Memory B cell (primary cell): Measurements from ENCODE around the gene CHKA.

ENCODE experiments used
- ATAC-seq: fragments of 150-1000 bp; cut with Tn5 transposase; 2 replicates; pipeline ENCODE4 v1.10.0; 2021; ENCODE audit warnings: low read depth, mild to moderate bottlenecking, moderate library complexity
- DNase-seq, 2 donors: peaks; one replicate each; pipeline ENCODE4 v3.0.0; 2022; ENCODE audit warnings: low spot score in 2 of 2
- H3K27ac Mint-ChIP-seq: one replicate; pipeline ENCODE4 v1.8.0; 2022; ENCODE audit warnings: mild to moderate bottlenecking, moderate library complexity, mixed read lengths
- H3K27me3 Mint-ChIP-seq: one replicate; pipeline ENCODE4 v1.8.0; 2022; ENCODE audit warnings: mixed read lengths
- H3K36me3 Mint-ChIP-seq: one replicate; pipeline ENCODE4 v1.8.0; 2022; ENCODE audit warnings: mild to moderate bottlenecking, mixed read lengths
- H3K4me1 Mint-ChIP-seq: one replicate; pipeline ENCODE4 v1.8.0; 2022; ENCODE audit warnings: mixed read lengths
- H3K4me3 Mint-ChIP-seq: one replicate; pipeline ENCODE4 v1.8.0; 2022; ENCODE audit warnings: mild to moderate bottlenecking, moderate library complexity, mixed read lengths
- H3K9me3 Mint-ChIP-seq: one replicate; pipeline ENCODE4 v1.8.0; 2022; ENCODE audit warnings: mixed read lengths

Gene CHKA

DNA sequence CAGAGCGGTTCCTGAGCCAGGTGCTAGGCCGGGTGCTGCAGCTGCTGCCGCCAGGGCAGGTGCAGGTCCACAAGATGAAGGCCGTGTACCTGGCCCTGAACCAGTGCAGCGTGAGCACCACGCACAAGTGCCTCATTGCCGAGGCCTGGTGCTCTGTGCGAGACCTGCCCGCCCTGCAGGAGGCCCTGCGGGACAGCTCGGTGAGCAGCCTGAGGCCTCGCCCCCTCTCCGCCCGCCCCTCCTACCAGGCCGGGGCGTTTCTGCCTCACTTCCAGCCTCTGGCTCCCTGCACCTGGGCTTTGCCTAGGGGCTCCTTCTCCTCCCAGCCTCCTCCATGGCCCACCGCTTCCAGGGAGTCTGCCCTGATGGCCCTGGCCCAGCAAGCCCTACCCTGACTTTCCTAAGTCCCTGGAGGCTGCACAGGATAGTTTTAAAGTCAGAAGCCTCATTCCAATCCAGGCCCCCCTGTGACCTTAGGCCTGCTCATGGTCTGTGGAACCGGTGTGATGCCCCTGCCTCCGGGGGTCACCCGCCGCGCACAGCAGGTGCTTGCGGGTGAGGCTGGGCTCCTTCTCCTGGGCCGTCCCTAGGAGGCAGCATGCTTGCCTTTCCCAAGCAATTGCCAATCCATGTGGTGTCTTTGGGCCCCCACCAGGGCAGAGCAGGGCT lies 76.9 kb downstream of the CHKA start:
- H3K36me3 Mint-ChIP-seq = peaks cover 8% of the 10 kb centered on the region
- H3K4me1 Mint-ChIP-seq = peaks cover 13% of the 10 kb centered on the region
- DNase-seq (no peak), ATAC-seq (no peak)
- H3K4me3 Mint-ChIP-seq = no peak overlapping the region
- H3K27ac Mint-ChIP-seq = no peak overlapping the region
- no peaks in the 10 kb centered on the region for H3K27me3 Mint-ChIP-seq
- H3K9me3 Mint-ChIP-seq = no peaks in the 10 kb centered on the region

DNA sequence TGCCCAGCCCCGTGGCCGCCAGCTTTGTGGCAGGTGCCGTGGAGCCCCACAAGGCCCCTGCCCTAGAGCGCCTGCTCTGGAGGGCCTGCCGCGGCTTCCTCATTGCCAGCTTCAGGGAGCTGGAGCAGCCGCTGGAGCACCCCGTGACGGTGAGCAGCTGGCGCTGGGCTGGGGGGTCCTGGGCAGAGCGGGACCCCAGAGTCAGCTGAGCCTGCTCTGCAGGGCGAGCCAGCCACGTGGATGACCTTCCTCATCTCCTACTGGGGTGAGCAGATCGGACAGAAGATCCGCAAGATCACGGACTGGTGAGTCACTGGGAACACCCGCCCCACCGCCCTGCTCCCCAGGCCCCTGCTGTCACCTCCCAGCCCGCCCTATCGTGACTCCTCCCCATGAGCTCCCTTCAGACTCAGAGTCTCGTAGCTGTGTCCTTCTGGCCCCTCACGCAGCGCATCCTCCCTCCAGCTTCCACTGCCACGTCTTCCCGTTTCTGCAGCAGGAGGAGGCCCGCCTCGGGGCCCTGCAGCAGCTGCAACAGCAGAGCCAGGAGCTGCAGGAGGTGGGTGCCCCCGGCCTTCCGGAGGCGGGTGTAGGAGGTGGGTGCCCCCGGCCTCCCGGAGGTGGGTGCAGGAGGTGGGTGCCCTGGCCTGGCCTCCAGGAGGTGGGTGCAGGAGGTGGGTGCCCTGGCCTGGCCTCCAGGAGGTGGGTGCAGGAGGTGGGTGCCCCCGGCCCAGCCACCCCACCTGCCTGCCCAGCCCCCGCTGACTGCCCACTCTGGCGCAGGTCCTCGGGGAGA lies 77.6 kb downstream of the CHKA start:
- no peak overlapping the region for H3K4me3 Mint-ChIP-seq
- peaks cover 14% of the 10 kb centered on the region for H3K4me1 Mint-ChIP-seq
- H3K36me3 Mint-ChIP-seq = peaks cover 8% of the 10 kb centered on the region
- no peaks in the 10 kb centered on the region for H3K9me3 Mint-ChIP-seq
- DNase-seq (no peak), ATAC-seq (no peak)
- no peak overlapping the region for H3K27ac Mint-ChIP-seq
- H3K27me3 Mint-ChIP-seq = no peaks in the 10 kb centered on the region

DNA sequence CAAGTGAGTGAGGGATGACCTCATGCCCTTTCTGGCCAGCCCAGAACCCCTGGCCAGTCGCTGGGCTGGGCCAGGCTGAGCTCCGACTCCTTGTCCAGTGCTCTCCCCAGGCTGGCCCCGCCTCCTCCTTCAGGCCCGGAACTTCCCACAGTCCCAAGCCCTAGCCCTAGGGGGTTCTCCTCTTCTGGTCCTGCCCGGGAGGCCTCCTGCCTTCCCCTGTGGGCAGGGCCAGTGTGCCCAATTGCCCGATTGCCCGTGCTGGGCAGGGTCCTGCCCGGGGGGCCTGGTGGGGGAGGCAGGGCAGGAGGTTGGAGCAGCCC lies 78.2 kb downstream of the CHKA start:
- no peaks in the 10 kb centered on the region for H3K9me3 Mint-ChIP-seq
- peaks cover 14% of the 10 kb centered on the region for H3K4me1 Mint-ChIP-seq
- no peak for DNase-seq
- H3K27me3 Mint-ChIP-seq = no peaks in the 10 kb centered on the region
- no peak for ATAC-seq
- no peak overlapping the region for H3K4me3 Mint-ChIP-seq
- peaks cover 7% of the 10 kb centered on the region for H3K36me3 Mint-ChIP-seq
- no peak overlapping the region for H3K27ac Mint-ChIP-seq

DNA sequence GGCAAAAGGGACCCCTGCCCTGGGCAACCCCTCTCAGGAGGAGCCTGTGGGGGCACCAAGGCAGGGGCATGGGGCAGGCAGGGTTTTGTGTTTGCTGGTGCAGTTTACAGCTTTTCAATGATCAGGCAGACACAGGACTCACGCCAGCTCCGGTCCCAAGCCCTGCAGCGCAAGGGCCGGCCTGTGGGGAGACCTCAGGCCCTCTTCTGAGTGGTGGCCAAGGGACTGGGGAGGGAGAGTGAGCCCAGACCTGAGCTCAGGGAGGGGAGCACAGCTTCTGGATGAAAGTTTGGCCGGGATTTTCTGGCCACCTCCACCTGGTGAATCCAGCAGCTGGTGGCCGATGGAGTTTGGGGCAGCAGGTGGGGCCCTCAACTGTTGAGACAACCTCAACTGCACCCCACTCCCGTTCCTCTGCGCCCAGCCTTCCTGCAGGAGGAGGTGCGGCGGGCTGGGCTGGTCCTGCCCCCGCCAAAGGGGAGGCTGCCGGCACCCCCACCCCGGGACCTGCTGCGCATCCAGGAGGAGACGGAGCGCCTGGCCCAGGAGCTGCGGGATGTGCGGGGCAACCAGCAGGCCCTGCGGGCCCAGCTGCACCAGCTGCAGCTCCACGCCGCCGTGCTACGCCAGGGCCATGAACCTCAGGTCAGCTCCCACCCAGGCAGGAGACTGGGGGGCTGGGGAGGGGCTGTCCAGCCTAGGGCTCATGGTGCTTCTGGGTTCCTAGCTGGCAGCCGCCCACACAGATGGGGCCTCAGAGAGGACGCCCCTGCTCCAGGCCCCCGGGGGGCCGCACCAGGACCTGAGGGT lies 78.8 kb downstream of the CHKA start:
- no peaks in the 10 kb centered on the region for H3K9me3 Mint-ChIP-seq
- H3K4me3 Mint-ChIP-seq = no peak overlapping the region
- no peaks in the 10 kb centered on the region for H3K27me3 Mint-ChIP-seq
- DNase-seq (no peak), ATAC-seq (no peak)
- no peak overlapping the region for H3K27ac Mint-ChIP-seq
- H3K36me3 Mint-ChIP-seq = peaks cover 7% of the 10 kb centered on the region
- H3K4me1 Mint-ChIP-seq = peaks cover 14% of the 10 kb centered on the region

DNA sequence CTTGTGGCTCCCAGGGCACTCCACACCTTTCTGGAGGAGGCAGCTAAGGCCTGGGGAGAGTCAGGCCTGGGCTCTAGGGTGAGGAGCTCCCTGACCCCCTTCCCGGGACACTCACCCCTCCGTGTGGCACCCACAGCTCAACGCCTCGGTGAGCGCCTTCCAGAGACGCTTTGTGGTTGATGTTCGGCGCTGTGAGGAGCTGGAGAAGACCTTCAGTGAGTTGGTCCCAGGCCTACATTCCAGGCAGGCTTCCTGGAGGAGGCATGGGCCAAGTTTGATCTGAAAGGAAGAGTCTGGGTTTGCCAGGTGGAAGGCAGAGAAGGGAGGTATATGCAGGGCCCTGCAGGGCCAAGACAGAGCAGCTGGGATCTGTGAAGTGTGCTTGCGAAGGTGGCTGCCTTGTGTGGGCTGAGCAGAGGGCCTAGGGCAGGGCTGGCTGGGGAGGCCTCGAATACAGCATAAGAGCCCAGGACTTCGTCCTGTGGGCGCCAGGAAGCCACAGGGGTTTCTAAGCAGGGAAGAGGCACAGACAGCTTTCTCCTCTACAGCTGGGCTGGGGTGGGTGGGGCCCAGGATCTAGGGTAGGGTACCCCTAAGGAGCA lies 79.5 kb downstream of the CHKA start:
- H3K27ac Mint-ChIP-seq = peak overlapping the region; percentile 73
- H3K4me1 Mint-ChIP-seq = peaks cover 19% of the 10 kb centered on the region
- H3K27me3 Mint-ChIP-seq = no peaks in the 10 kb centered on the region
- no peak for ATAC-seq
- no peaks in the 10 kb centered on the region for H3K9me3 Mint-ChIP-seq
- DNase-seq = no peak
- H3K36me3 Mint-ChIP-seq = peaks cover 6% of the 10 kb centered on the region
- H3K4me3 Mint-ChIP-seq = peak overlapping the region; percentile 38

DNA sequence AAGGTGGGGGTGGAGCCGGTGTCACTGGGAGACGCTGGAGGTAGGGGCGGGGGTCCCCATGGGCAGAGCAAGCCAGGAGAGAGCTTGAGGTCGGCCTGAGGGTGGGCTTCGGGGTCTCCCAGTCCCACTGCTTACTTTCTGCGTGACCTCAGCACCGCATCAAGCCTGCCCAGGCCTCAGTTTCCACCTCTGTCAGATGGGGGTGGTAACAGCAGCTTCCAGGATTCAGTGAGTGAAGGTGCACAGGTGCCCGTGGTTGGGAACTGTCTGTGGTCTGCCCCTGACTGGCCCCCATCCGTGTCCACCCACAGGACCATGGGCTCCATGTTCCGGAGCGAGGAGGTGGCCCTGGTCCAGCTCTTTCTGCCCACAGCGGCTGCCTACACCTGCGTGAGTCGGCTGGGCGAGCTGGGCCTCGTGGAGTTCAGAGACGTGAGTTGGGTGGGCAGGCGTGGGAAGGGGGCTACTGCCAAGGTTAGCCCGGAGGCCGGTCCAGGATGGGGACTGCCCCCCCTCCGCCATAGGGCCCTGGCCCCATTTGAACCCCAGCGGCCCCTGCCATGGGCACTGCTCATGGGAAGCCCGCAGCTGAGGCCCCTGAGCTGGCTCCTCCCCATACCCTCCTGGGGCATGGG lies 80.1 kb downstream of the CHKA start:
- Mint-ChIP-seq H3K4me1 (peaks cover 19% of the 10 kb centered on the region), H3K9me3 (no peaks in the 10 kb centered on the region), H3K27ac (peak overlapping the region; percentile 95), H3K4me3 (peak overlapping the region; percentile 96), H3K27me3 (no peaks in the 10 kb centered on the region), H3K36me3 (peaks cover 5% of the 10 kb centered on the region)
- ATAC-seq (no peak), DNase-seq (no peak)

DNA sequence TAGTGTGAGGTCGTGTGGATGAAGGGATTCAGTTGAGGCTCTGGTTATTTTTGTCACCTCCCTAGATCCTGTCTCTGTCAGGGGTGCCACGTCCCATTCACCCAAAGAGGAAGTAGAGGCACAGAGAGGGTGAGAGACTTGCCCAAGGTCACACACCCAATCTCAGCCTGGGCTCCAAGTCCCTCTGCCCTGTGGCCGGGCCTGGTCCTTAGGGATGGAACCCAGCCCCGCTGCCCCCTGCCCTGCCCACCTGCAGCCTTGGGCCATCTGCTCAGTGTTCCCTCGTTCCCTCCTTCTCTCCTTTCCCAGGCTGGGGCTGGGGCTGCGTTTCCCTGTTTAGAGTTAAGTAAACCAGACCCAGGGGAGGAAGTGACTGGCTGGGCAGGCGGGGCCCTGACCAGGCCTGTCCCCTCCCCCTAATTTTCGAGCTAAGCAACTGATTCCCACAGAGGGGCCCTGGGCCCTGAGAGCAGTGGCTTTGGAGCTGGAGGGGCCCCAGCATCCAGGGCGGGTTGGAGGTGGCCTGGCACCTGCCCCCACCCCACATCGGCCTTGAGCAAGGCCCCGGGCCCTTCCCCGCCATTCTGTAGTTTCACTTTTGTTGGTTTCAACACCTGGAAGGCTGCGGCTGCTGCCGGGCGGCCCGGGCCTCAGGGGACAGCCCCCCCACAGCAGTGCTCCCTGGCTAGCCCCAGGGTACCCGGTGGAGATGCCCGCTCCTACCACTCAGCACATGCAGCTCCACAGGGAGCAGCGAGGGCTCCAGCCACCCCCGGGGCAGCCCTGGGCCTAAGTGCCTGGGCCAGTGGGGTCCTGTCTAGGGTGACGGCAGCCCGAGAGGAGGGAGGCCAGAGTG lies 80.9 kb downstream of the CHKA start:
- Mint-ChIP-seq H3K27ac (peak overlapping the region; percentile 95), H3K9me3 (no peaks in the 10 kb centered on the region), H3K36me3 (peaks cover 5% of the 10 kb centered on the region), H3K4me3 (peak overlapping the region; percentile 96), H3K4me1 (peaks cover 19% of the 10 kb centered on the region), H3K27me3 (no peaks in the 10 kb centered on the region)
- DNase-seq (peak; percentile 69 to 70), ATAC-seq (peak; percentile 88)

DNA sequence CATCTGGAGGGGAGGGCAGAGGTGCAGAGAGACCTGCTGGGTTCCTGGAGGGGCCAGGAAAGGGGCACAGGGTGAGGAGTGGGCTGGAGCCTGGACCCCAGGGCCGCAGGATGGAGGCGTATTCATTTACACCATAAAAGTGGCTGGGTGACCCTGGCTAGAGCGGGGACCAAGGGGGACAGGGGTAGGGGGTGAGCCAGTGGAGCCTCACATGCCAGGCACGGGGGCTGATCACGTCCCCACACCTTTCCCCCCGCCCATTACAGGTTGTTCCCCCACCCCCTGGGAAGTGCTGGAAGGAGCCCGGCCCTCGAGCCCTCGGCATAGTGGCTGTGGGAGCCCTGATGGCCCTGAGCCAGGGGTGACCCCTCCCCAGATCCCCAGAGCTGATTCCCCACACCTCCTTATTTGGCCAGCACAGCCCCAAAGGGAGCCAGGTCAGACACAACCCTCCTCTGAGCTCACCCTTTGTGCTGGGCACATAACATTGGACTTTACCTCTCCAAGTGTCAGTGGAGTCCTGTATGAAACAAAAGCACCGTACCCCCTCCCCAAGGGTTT lies 81.6 kb downstream of the CHKA start:
- H3K4me3 Mint-ChIP-seq = peak overlapping the region; percentile 96
- peak overlapping the region; percentile 95 for H3K27ac Mint-ChIP-seq
- DNase-seq (no peak), ATAC-seq (no peak)
- H3K9me3 Mint-ChIP-seq = no peaks in the 10 kb centered on the region
- no peaks in the 10 kb centered on the region for H3K27me3 Mint-ChIP-seq
- peaks cover 5% of the 10 kb centered on the region for H3K36me3 Mint-ChIP-seq
- peaks cover 19% of the 10 kb centered on the region for H3K4me1 Mint-ChIP-seq

DNA sequence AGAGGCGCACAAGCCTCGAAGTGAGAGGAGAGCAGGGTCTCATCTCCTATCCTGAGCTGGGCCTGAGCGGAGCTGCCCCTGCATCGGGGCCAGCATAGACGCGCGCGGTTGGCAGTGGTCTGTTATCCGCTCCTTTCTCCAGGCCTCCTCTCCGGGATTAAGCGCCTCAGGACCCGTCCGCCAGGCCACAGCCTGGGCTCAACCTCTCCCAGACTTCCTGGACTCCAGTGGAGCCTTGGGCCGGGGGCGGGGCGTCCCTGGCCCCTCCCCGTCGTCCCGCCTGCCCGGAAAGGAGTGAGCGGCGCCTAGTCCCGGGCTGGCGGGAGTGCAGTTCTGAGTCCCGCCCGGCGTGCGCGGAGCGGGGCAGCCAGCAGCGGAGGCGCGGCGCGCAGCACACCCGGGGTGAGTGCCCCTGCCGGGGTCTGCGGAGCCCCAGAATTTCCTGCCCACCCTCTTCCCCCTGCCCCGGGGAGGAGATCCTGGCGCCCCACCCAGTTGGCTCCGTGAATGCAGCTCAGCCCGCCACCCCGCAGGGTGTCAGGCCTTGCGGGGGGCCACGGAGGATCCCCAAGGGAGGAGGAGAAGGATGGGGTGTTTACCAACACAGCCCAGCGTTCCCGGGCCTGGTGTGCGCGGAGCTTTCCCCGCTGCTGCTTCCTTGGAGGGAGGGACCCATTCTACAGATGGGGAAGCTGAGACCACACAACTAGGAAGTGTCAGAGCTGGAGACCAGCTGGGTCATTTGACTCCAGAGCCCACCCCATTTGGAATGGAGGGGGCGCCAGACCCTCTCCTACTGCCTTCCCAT lies 82.3 kb downstream of the CHKA start, which contains the start of gene TCIRG1:
Gene TCIRG1, plus strand, starts transcription at position 308 of the 808 bp plus-strand sequence. CDS start 2,247 bp downstream, outside the sequence.
- H3K27me3 Mint-ChIP-seq = no peaks in the 10 kb centered on the region
- ATAC-seq (peak; percentile 31), DNase-seq (peak in 1 of 2 donors; percentile 45)
- H3K27ac Mint-ChIP-seq = peak within 1 kb of the TSS; percentile 95
- H3K4me3 Mint-ChIP-seq = peak within 1 kb of the TSS; percentile 96
- H3K4me1 Mint-ChIP-seq = peaks cover 19% of the 10 kb centered on the region
- no peaks in the 10 kb centered on the region for H3K9me3 Mint-ChIP-seq
- H3K36me3 Mint-ChIP-seq = peaks cover 4% of the 10 kb centered on the region

DNA sequence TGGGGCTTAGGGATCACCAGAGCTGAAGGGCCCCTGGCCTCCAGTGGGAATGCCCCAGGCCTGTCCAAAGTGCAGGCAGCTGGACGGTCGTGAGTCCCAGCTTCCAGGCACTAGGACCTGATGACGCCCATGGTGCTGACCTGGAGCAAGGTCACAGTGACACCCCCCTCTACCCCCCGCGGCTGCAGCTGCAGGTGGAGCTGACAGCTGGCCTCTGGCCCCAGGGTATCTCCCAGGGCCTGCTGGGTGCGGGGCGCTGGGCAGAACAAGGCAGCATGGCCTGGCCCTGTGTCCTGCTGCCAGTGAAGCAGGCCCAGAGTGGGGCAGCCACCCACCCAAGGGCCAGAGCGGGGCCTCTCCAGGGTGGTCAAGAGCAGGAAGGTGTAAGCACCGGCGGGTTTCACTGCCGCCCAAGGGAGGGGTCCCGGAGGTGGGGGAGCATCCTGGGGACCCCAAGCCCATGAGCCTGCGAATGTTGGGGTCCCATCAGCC lies 82.9 kb downstream of the CHKA start:
- ATAC-seq = no peak
- no peak overlapping the region for H3K27ac Mint-ChIP-seq

DNA sequence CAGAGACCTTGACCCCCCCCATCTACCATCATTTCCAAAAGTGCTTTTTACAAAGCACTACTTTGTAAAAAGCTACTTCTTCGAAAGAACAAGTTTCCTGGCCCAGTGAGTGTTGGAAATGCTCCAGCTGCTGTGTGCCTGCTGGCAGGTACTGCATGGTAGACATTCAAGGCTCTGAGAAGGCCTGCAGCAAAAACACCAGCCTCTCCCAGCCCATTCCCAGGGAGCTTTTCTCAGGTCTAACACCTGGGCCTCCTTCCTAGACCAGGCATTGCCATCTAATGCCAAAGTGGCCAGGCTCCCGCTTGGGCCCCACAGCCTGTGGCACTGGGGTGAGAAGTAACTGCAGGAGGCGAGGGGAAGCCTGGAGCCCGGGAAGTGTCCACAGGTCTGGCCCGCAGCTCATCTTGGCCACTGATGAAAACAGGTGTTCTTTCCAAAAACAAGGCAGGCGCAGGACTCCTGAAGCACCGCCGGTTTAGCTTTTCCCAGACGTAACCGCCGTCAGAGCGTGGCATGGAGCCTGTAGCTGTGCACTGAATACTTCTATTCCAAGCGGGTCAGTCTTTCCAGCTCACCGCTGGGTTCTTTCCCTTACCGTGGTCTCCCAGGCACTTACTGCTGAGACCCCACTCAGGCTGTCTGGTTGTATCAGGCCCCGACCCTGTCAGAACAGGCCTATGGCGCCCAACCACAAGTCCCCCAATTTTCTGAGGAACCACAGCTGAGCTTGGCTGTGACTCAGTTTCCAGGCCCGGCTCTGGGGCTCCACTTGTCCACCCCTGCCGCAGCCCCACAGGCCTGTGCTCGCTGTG lies 83.6 kb downstream of the CHKA start:
- Mint-ChIP-seq H3K9me3 (no peaks in the 10 kb centered on the region), H3K27me3 (no peaks in the 10 kb centered on the region), H3K4me1 (peaks cover 19% of the 10 kb centered on the region), H3K27ac (peak overlapping the region; percentile 91), H3K36me3 (peaks cover 7% of the 10 kb centered on the region), H3K4me3 (peak overlapping the region; percentile 44)
- ATAC-seq (no peak), DNase-seq (no peak)

More for the DNA sequence above, 82.9 kb downstream of the CHKA start:
- DNase-seq = no peak
- H3K4me1 Mint-ChIP-seq = peaks cover 19% of the 10 kb centered on the region
- peaks cover 7% of the 10 kb centered on the region for H3K36me3 Mint-ChIP-seq
- no peaks in the 10 kb centered on the region for H3K9me3 Mint-ChIP-seq
- H3K4me3 Mint-ChIP-seq = peak overlapping the region; percentile 96
- H3K27me3 Mint-ChIP-seq = no peaks in the 10 kb centered on the region
